Fibroblast of skin of scalp (primary cell): ENCODE results near the gene ZNF592.
A peak's percentile ranks its signal among the peaks of the same experiment; 100 is the strongest.

ENCODE experiments used
- DNase-seq: peaks from one replicate; pipeline ENCODE4 v3.0.0-alpha.2; 2013

ZNF592 gene

GRCh38 chr15:84811828-84812227 is 63.4 kb downstream of the ZNF592 start:
- no peak for DNase-seq

- DNase-seq: no peak
Measured at GRCh38 chr15:84812842-84813241, 64.5 kb downstream of the ZNF592 start.

GRCh38 chr15:84813435-84813834 is 65.0 kb downstream of the ZNF592 start:
- no peak for DNase-seq

- no peak for DNase-seq
Measured at GRCh38 chr15:84813931-84814330, 65.5 kb downstream of the ZNF592 start.

- no peak for DNase-seq
Measured at GRCh38 chr15:84814916-84815315, 66.5 kb downstream of the ZNF592 start.

GRCh38 chr15:84816694-84817465 is 68.5 kb downstream of the ZNF592 start, which contains the start of gene ALPK3:
ALPK3 (plus strand) TSS chr15:84817356; CDS start chr15:84817453, 97 bp downstream.
- DNase-seq: no peak

- no peak for DNase-seq
Measured at GRCh38 chr15:84817466-84818081, 69.2 kb downstream of the ZNF592 start.

- peak; percentile 24 for DNase-seq
Measured at GRCh38 chr15:84818261-84819131, 70.1 kb downstream of the ZNF592 start.

- DNase-seq: no peak
Measured at GRCh38 chr15:84819291-84819768, 70.9 kb downstream of the ZNF592 start.

GRCh38 chr15:84819791-84820190 is 71.4 kb downstream of the ZNF592 start:
- DNase-seq: no peak

- DNase-seq: no peak
Measured at GRCh38 chr15:84821501-84822021, 73.2 kb downstream of the ZNF592 start.

GRCh38 chr15:84822653-84823281 is 74.4 kb downstream of the ZNF592 start:
- DNase-seq: no peak

GRCh38 chr15:84823282-84823878 is 75.0 kb downstream of the ZNF592 start:
- no peak for DNase-seq

- no peak for DNase-seq
Measured at GRCh38 chr15:84824260-84825007, 76.0 kb downstream of the ZNF592 start.

GRCh38 chr15:84826369-84826823 is 78.0 kb downstream of the ZNF592 start:
- no peak for DNase-seq

GRCh38 chr15:84827246-84827645 is 78.9 kb downstream of the ZNF592 start:
- no peak for DNase-seq

- DNase-seq: no peak
Measured at GRCh38 chr15:84828086-84828908, 79.9 kb downstream of the ZNF592 start.

- DNase-seq: no peak
Measured at GRCh38 chr15:84829428-84829827, 81.0 kb downstream of the ZNF592 start.

- no peak for DNase-seq
Measured at GRCh38 chr15:84830036-84830435, 81.6 kb downstream of the ZNF592 start.

- no peak for DNase-seq
Measured at GRCh38 chr15:84831028-84831427, 82.6 kb downstream of the ZNF592 start.
